CD4-positive, alpha-beta T cell treated with Interleukin-15 for 4 hours (primary cell): Measurements from ENCODE around the gene PTGIS.

ENCODE experiments used
- DNase-seq: peaks from one replicate; pipeline ENCODE4 v3.0.0-alpha.2; 2020; ENCODE audit warnings: low spot score

The PTGIS gene

DNA sequence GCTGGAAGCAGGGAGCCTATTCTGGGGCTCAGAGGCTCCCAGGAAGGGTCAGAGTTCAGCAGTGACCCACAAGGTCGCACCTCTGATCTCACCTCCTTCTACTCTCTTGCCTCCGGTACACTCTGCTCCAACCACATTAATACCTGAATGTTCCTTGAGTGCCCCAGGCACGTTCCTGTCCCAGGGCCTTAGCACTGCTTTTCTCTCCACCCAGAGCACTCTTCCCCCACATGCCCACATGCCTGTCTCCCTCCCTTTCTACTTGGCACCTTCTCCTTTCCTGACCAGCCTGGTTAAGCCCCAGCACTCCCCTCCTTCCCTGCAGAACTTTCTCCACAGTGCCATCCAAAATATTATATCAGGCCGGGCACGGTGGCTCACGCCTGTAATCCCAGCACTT is 98.9 kb downstream of the PTGIS start:
- DNase-seq = no peak

DNA sequence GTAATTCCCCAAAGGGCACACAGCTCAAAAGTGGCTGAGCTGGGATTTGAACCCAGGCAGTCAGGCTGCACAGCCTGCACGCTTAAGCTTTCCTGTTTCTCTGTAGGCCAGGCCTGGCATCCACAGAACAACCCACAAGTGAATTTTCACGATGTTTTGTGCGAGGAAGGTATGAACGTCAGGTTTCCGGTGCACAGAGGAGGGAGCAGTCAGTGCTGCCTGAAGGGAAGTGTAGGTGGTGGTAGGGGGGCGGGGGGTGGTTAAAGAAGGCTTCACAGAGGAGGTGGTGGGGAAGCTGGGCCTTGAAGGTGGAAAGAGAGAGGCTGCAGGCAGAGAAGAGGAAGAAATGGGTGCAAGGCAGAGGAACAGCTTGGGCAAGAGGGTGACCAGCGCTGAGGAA is 99.5 kb downstream of the PTGIS start:
- DNase-seq = no peak

DNA sequence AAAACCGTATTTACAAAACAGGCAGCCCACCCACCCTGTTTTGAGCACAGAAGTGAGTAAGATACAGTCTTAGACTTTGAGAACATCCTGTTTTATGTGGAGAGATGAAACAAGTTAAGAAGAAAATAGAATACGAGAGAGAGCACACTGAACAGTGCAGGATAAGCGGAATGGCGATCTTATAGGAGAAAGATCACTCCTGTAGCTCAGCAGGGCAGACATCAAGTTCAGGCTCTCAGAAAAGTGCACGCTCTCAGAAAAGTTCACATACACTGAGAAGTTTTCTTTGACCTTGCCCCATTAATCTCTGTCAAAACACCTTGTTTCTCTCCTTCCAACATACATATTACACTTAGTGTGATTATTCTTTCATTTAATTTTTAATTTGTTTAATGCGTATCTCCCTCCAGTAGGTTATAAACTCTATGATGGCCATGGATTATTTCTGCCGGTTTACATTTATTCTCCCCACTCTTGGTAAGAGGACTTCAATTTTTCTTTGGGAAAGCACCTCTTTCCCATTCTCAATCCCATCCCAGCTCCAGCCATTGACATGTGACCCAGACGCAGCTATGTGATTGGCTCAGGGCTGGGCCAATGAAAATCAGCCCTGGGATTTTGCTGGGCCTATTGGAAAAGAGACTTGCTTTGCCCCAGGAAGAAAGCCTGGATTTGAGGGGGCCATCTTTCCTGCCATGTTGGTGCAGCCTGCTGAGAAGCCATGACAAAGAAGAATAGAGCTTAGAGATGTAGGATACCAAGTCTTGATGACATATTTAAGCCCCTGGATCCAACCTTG is 101.6 kb downstream of the PTGIS start:
- no peak for DNase-seq

DNA sequence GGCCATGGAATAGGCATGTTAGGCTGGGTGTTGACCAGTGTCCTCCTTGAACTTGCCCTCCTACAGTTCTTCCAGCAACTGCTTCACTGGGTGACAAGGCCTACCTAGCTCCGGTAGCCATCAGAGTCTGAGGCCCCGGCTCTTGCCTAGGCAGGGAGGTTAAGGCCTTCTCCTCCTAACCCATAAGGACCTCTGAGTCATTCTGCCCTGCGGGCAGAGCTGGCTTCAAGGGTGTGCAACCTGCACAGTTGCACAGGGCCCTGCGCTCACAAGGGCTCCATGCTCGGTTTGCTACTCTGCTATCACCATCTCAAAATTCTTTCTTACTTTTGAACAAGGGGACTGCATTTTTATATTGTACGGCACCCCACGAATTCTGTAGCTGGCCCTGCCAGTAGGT is 103.4 kb downstream of the PTGIS start:
- no peak for DNase-seq

DNA sequence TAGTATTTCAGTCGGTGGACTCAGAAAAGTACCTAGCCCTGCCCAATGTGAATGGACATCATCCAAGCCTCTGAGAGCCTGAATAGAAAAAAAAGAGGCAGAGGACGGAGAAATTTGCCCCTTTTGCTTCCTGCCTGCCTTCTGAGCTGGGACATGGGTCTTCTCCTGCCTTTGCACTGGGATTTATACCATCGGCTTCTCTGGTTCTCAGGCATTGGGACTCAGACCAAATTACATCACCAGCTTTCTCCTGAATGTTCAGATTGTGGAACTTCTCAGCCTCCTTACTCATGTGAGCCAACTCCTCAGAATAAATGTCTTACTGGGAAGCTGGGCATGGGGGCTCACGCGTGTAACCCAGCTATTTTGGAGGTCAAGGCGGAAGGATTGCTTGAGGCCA is 105.3 kb downstream of the PTGIS start:
- no peak for DNase-seq

DNA sequence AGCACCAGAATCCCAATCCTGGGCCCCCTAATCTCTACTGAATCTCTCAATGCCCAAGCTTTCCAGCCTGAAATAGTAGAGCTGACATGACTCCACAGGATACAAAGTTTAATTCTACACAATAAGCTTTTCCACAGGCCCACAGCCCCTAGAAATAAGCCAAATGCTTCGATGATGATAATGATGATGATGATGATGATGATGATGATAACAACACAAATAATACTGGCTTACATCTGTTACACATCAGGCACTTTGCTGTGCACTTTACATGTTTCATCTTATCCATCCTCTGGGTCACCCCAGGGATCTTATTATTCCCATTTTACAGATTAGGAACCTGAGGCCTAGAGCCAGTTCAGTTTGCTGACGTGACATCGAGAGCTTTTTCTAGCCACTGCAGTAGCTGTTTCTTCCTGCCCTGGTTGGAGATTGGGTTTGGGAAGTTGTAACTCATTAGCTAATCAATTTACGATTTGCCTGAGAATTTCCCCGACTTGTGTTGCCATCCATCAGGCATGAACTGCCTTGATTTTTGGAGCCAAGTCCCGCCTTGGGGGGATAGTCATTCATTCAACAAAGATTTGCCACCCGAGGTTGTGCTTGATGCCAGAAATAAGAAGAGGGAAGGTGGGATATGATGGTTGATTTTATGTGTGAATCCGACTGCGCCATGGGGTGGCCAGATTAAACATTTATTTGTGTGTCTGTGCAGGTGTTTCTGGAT is 105.9 kb downstream of the PTGIS start:
- no peak for DNase-seq

DNA sequence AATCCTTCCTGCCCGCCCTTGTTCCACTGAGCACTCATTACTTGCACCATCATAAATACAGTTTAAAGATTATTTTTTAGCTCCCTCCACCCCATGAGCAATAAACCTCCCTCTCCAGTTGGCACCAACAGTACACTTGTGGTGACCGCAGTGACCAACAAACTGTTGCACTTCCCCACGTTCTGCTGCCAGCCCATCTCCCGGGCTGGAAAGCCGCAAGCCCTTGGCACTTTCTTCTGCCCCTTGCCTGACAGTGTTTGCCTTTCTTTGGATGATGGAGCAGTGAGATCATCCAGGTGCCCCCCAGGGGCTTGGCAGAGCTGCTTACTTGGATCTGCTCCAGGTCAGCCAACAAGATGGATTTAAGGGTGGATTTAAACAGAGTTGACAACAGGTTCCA is 107.0 kb downstream of the PTGIS start:
- DNase-seq = no peak

DNA sequence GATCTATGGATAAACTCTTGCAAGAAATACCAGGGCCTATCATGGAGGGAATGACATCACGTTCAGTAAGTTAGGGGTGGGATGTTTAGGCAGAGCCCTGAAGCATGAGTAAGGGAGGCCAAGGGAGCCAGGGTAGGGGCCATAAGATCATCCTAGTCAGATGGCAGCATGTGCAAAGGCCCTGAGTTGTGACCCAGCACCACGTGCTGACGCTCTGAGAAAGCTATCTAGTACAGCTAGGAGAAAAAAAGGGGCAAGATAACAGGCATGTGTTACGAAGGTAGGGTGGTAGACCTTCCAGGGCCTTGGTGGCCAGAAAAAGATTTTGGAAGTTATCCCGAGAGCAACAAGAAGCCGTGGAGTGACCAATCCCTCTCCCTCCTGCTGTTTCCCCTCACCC is 107.8 kb downstream of the PTGIS start:
- no peak for DNase-seq

DNA sequence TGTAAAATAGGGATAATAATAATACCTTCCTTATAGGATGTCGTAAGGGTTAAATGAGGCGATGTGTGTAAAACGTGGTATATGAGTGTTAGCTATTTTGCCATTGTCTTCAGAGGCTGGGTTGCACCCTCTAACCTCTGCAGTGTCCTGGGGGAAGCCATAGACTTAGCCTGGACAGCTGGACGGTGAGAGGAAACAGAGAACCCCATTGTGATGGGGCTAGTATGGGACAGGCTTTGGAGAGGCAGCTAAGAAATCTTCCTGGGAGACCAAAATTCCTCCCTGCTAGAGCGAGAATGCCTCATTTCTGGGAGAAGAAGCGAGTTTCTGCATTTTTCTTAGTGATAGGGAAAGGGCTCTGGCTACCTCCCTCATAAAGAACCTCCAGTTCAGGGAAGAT is 108.3 kb downstream of the PTGIS start:
- DNase-seq = no peak

DNA sequence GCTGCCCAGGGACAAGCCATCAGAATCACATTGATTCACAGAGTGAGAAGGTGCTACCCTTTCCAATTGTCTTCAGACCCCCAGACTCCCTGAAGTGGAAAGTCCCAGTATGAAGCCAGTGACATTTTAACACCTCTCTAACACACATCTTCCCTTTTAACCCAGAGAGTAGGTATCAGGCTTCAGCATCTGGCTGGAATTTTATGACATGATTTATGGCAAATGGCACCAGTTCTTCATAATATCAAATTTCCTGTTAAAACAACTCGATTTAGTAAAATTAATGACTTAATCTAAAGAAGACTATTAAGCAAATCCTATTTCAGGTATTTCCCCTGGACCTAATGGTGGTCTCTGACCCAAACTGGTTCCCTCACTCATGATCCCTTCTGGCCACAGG is 110.5 kb downstream of the PTGIS start:
- DNase-seq = no peak

DNA sequence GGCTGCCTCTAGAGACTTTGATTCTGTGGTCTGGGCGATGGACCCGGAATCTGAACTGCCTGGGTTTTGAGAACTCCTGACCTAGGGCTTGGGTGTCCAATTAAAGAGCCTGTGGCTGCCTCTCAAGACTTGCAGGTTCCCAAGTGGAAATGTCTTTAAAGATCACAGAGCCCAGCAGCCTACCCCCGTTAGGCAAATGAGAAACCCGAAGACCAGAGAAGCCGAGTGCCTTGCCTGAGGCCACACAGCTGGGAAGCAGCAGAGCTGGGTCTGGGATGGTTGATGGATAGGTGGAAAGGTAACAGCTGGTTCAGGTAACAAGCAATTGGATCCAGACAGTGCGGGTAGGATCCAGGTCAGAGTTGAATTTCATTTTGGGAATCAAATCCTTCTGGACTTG is 111.3 kb downstream of the PTGIS start:
- no peak for DNase-seq

DNA sequence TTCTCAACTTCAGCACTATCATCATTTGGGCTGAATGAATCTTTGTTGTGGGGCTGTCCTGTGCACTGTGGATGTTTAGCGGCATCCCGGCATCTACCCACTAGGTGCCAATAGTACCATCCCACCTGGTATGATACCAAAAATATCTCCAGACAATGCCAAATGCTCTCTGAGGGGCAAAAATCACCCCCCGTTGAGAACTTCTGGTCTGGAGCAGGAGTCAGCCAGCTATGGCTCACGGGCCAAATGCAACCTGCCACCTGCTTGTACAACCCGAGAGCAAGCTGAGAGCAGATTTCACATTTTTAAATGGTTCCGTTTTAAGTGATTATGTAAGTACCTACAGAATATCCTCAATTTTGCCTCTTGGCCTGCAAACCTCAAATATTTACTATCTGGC is 112.2 kb downstream of the PTGIS start:
- no peak for DNase-seq
